Measurements from ENCODE around the gene SH3BP1. TPM values are rescaled to one million over a fixed set of nuclear protein-coding genes. Genes with fewer than 3 reads are reported as not detected.

The SH3BP1 gene
- total RNA-seq, result 4.7 and 5.7 TPM in 2 replicates

GRCh38 chr22:37639070-37639760 lies at the start of gene SH3BP1:
Gene SH3BP1, plus strand, starts transcription at chr22:37639669. Its CDS starts 119 bp downstream, at chr22:37639788.

GRCh38 chr22:37608477-37609239 lies 30.8 kb upstream of the SH3BP1 start, which contains the start of gene GGA1:
Gene GGA1, plus strand, starts transcription at chr22:37608834. Its CDS starts 27 bp downstream, at chr22:37608861.

GRCh38 chr22:37658133-37659065 lies 18.9 kb downstream of the SH3BP1 start, which contains the start of gene PDXP:
Gene PDXP, plus strand, starts transcription at chr22:37658723. Its CDS starts 60 bp downstream, at chr22:37658783.

GRCh38 chr22:37674951-37675929 lies 35.8 kb downstream of the SH3BP1 start, which contains the start of gene LGALS1:
Gene LGALS1, plus strand, starts transcription at chr22:37675636. Its CDS starts 67 bp downstream, at chr22:37675703.

GRCh38 chr22:37686002-37686982 lies 46.8 kb downstream of the SH3BP1 start, which contains the start of gene NOL12:
Gene NOL12, plus strand, starts transcription at chr22:37686343. Its CDS starts 50 bp downstream, at chr22:37686393.

GRCh38 chr22:37696657-37697537 lies 57.4 kb downstream of the SH3BP1 start, which contains the start of gene TRIOBP:
Gene TRIOBP, plus strand, starts transcription at chr22:37697048. Its CDS starts 4,318 bp downstream, at chr22:37701366.

Other genes starting within 250 kb of the SH3BP1 start
- gene ELFN2, start 212.2 kb upstream of the SH3BP1 start, total RNA-seq, result 0.28 and 0.37 TPM in 2 replicates
- 0.09 and 0.14 TPM in 2 replicates for gene MFNG, start 153.3 kb upstream of the SH3BP1 start, total RNA-seq
- 1.1 and 1.5 TPM in 2 replicates for gene CARD10, start 120.3 kb upstream of the SH3BP1 start, total RNA-seq
- 7.0 and 10.5 TPM in 2 replicates for gene CDC42EP1, start 79.2 kb upstream of the SH3BP1 start, total RNA-seq
- not detected in 2 replicates for gene LGALS2, start 59.6 kb upstream of the SH3BP1 start, total RNA-seq
- gene GGA1, start 30.8 kb upstream of the SH3BP1 start, total RNA-seq, result 28.2 and 30.1 TPM in 2 replicates
- gene PDXP, start 19.1 kb downstream of the SH3BP1 start, total RNA-seq, result 3.6 and 6.7 TPM in 2 replicates
- gene LGALS1, start 36.0 kb downstream of the SH3BP1 start, total RNA-seq, result 9,331 and 14,244 TPM in 2 replicates
- 16.8 and 19.4 TPM in 2 replicates for gene NOL12, start 46.7 kb downstream of the SH3BP1 start, total RNA-seq
- 118 and 127 TPM in 2 replicates for gene TRIOBP, start 57.4 kb downstream of the SH3BP1 start, total RNA-seq
- 33.9 and 40.1 TPM in 2 replicates for gene GCAT, start 168.3 kb downstream of the SH3BP1 start, total RNA-seq
- gene GALR3, start 183.7 kb downstream of the SH3BP1 start, total RNA-seq, result 0.14 TPM in 1 of 2 replicates, not detected in the other
- 14.8 and 17.4 TPM in 2 replicates for gene ANKRD54, start 204.7 kb downstream of the SH3BP1 start, total RNA-seq
- gene EIF3L, start 209.8 kb downstream of the SH3BP1 start, total RNA-seq, result 309 and 357 TPM in 2 replicates

Data from smooth muscle cell of bladder (primary cell).